NCI-H2227 treated with DMSO at 0.1 percent for 48 hours (cell line): ENCODE results near the gene KLHL26.
A peak's percentile ranks its signal among the peaks of the same experiment; 100 is the strongest.
"Not testable (repeated sequence)": the region's sequence is repeated elsewhere in the genome, so short reads cannot be mapped to it uniquely, and the experiment has no call there.

Experiments
- DNase-seq: peaks from one replicate; lab custom pipeline; 2025; lab: John Stamatoyannopoulos, UW

The KLHL26 gene

GRCh38 chr19:18636969-18637629 lies at the start of gene KLHL26:
TSS of gene KLHL26 (plus strand) at chr19:18637028. CDS start at chr19:18637055, 27 bp downstream.
- DNase-seq, result no peak

GRCh38 chr19:18587561-18587960 lies 49.3 kb upstream of the KLHL26 start:
- no peak for DNase-seq

GRCh38 chr19:18587962-18588610 lies 48.7 kb upstream of the KLHL26 start:
- DNase-seq, result no peak

GRCh38 chr19:18588611-18589379 lies 48.0 kb upstream of the KLHL26 start, which contains the start of gene REX1BD:
TSS of gene REX1BD (plus strand) at chr19:18588798. CDS start at chr19:18588802, 4 bp downstream.
- peak; percentile 53 for DNase-seq

- peak; percentile 72 for DNase-seq
Observed at GRCh38 chr19:18589380-18590272, 47.2 kb upstream of the KLHL26 start.

GRCh38 chr19:18590273-18591272 lies 46.3 kb upstream of the KLHL26 start:
- peak; percentile 91 for DNase-seq

GRCh38 chr19:18591735-18592385 lies 45.0 kb upstream of the KLHL26 start:
- DNase-seq, result no peak

GRCh38 chr19:18592732-18593131 lies 44.1 kb upstream of the KLHL26 start:
- DNase-seq, result not testable (repeated sequence)

- no peak for DNase-seq
Observed at GRCh38 chr19:18593367-18594095, 43.3 kb upstream of the KLHL26 start.

GRCh38 chr19:18594096-18594823 lies 42.6 kb upstream of the KLHL26 start:
- peak; percentile 55 for DNase-seq

- DNase-seq, result no peak
Observed at GRCh38 chr19:18594824-18595373, 41.9 kb upstream of the KLHL26 start.

- DNase-seq, result no peak
Observed at GRCh38 chr19:18595475-18595874, 41.4 kb upstream of the KLHL26 start.

GRCh38 chr19:18596752-18597157 lies 40.1 kb upstream of the KLHL26 start:
- no peak for DNase-seq

- DNase-seq, result no peak
Observed at GRCh38 chr19:18597809-18598660, 38.8 kb upstream of the KLHL26 start.

GRCh38 chr19:18599485-18599884 lies 37.3 kb upstream of the KLHL26 start:
- DNase-seq, result no peak

- DNase-seq, result not testable (repeated sequence)
Observed at GRCh38 chr19:18600692-18601397, 36.0 kb upstream of the KLHL26 start.

GRCh38 chr19:18601875-18602274 lies 35.0 kb upstream of the KLHL26 start:
- DNase-seq, result no peak
